Measurements from ENCODE around the gene HCCS. TPM values are rescaled to one million over a fixed set of nuclear protein-coding genes. Genes with fewer than 3 reads are reported as not detected.

The HCCS gene
- total RNA-seq, 1 donor from 2014 or later: 22.7 TPM

DNA sequence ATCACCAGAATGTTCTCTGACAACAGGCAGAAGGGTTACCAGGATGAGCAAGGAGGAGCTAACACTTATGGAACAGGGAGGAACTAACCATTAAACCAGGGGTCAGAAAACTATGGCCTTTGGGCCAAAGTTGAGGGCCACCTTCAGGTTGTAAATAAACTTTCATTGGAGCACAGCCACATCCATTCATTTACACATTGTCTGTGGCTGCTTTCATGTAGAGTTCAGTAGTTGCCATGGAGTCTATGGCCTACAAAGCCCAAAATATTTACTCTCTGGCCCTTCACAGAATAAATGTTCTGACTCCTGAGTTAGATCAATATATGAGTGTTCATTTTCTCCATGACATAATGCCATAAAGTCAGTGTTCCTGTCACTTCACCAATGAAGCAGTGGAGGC is 13.2 kb upstream of the HCCS start:
- no peak overlapping the region for H3K4me3 Mint-ChIP-seq (ENCODE audit: unreplicated experiment)
- H3K4me1 Mint-ChIP-seq (ENCODE audit: low read depth, unreplicated experiment): no peaks in the 10 kb centered on the region
- no peaks in the 10 kb centered on the region for H3K9me3 Mint-ChIP-seq (ENCODE audit: unreplicated experiment)
- H3K27me3 Mint-ChIP-seq (ENCODE audit: unreplicated experiment): no peaks in the 10 kb centered on the region
- no peak for DNase-seq
- H3K36me3 Mint-ChIP-seq (ENCODE audit: unreplicated experiment): no peaks in the 10 kb centered on the region
- TF ChIP-seq CTCF (IDR thresholded peaks at IDR 0.05; ENCODE audit: partially characterized antibody, unreplicated experiment): no peak
- no peak overlapping the region for H3K27ac Mint-ChIP-seq (ENCODE audit: unreplicated experiment)

DNA sequence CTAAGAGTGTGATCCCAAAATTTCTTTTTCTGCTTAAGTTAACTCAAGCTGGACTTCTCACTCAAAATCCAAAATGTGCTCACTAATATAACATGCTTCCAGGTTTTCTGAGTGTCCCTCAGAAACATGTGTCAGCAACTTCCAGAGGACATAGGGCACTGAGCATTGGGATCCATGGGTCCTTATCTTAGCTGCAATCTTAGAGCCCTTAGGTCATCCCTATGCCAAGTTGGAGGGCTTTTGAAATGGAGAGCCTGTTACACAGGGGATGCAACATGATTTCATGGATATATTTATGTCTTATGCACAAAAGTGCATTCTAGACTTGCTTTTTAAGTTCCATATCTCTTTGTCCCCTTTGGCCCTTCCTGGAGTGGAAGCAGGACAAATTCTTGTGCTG is 11.7 kb upstream of the HCCS start:
- no peak for DNase-seq
- Mint-ChIP-seq H3K27me3 (ENCODE audit: unreplicated experiment) (no peaks in the 10 kb centered on the region), H3K9me3 (ENCODE audit: unreplicated experiment) (no peaks in the 10 kb centered on the region), H3K27ac (ENCODE audit: unreplicated experiment) (no peak overlapping the region), H3K4me1 (ENCODE audit: low read depth, unreplicated experiment) (no peaks in the 10 kb centered on the region), H3K4me3 (ENCODE audit: unreplicated experiment) (no peak overlapping the region), H3K36me3 (ENCODE audit: unreplicated experiment) (no peaks in the 10 kb centered on the region)
- no peak for TF ChIP-seq CTCF (IDR thresholded peaks at IDR 0.05; ENCODE audit: partially characterized antibody, unreplicated experiment)

GRCh38 chrX:11100281-11101035 is 10.7 kb upstream of the HCCS start:
- H3K27ac Mint-ChIP-seq (ENCODE audit: unreplicated experiment): no peak overlapping the region
- no peaks in the 10 kb centered on the region for H3K27me3 Mint-ChIP-seq (ENCODE audit: unreplicated experiment)
- no peaks in the 10 kb centered on the region for H3K36me3 Mint-ChIP-seq (ENCODE audit: unreplicated experiment)
- no peak overlapping the region for H3K4me3 Mint-ChIP-seq (ENCODE audit: unreplicated experiment)
- peak; percentile 15 for DNase-seq
- H3K9me3 Mint-ChIP-seq (ENCODE audit: unreplicated experiment): no peaks in the 10 kb centered on the region
- no peaks in the 10 kb centered on the region for H3K4me1 Mint-ChIP-seq (ENCODE audit: low read depth, unreplicated experiment)
- TF ChIP-seq CTCF (IDR thresholded peaks at IDR 0.05; ENCODE audit: partially characterized antibody, unreplicated experiment): no peak

DNA sequence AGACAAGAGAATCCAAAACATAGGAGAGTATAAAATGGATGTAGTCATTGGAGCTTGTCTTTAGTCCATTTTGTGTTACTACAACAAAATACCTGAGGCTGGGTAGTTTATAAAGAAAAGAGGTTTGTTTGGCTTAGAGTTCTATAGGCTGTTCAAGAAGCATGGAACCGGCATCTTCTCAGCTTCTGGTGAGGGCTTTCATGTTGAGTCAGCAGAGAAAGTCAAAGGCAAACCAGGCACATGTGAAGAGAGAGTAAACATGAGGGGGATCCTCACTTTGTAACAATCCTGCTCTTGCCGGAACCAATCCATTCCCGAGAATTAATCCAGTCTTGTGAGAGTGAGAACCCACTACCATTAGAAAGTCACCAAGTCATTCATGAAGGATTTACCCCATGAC is 8.1 kb upstream of the HCCS start:
- Mint-ChIP-seq H3K4me1 (ENCODE audit: low read depth, unreplicated experiment) (no peaks in the 10 kb centered on the region), H3K27me3 (ENCODE audit: unreplicated experiment) (no peaks in the 10 kb centered on the region), H3K27ac (ENCODE audit: unreplicated experiment) (no peak overlapping the region), H3K4me3 (ENCODE audit: unreplicated experiment) (no peak overlapping the region), H3K36me3 (ENCODE audit: unreplicated experiment) (no peaks in the 10 kb centered on the region), H3K9me3 (ENCODE audit: unreplicated experiment) (no peaks in the 10 kb centered on the region)
- no peak for TF ChIP-seq CTCF (IDR thresholded peaks at IDR 0.05; ENCODE audit: partially characterized antibody, unreplicated experiment)
- DNase-seq: no peak

DNA sequence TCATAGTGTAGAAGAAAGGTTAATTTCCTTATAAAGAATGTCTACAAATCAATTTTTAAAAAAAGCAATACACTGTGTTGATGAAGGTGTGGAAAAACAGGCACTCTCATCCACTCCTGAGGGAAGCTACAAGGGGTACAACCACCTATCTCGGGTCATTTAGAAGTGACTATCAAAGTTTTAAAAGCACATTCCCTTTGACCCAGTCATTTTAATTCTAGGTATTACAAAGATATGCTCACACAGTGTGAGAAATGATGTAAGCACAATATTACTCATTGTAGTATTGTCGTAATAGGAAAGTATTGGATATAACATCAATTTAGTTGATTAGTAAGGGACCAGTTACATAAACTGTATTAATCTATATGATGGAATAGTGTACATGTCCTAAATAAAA is 7.4 kb upstream of the HCCS start:
- H3K36me3 Mint-ChIP-seq (ENCODE audit: unreplicated experiment): no peaks in the 10 kb centered on the region
- no peak for DNase-seq
- no peak for TF ChIP-seq CTCF (IDR thresholded peaks at IDR 0.05; ENCODE audit: partially characterized antibody, unreplicated experiment)
- H3K9me3 Mint-ChIP-seq (ENCODE audit: unreplicated experiment): no peaks in the 10 kb centered on the region
- H3K4me3 Mint-ChIP-seq (ENCODE audit: unreplicated experiment): no peak overlapping the region
- H3K4me1 Mint-ChIP-seq (ENCODE audit: low read depth, unreplicated experiment): no peaks in the 10 kb centered on the region
- no peaks in the 10 kb centered on the region for H3K27me3 Mint-ChIP-seq (ENCODE audit: unreplicated experiment)
- H3K27ac Mint-ChIP-seq (ENCODE audit: unreplicated experiment): no peak overlapping the region

Measured in glutamatergic neuron (in vitro differentiated cells).